ENCODE results near the gene CPLANE1. TPM values are rescaled to one million over a fixed set of nuclear protein-coding genes. Genes with fewer than 3 reads are reported as not detected.

Gene CPLANE1
- total RNA-seq, 1 donor from 2014 or later = 25.8 TPM

- Mint-ChIP-seq H3K4me1 (ENCODE audit: low read depth) (no peaks in the 10 kb centered on the region), H3K9me3 (ENCODE audit: low read depth) (no peaks in the 10 kb centered on the region), H3K27ac (ENCODE audit: unreplicated experiment) (no peak overlapping the region), H3K36me3 (ENCODE audit: low read depth) (peaks cover 4% of the 10 kb centered on the region), H3K4me3 (ENCODE audit: unreplicated experiment) (no peak overlapping the region), H3K27me3 (ENCODE audit: low read depth) (no peaks in the 10 kb centered on the region)
- TF ChIP-seq CTCF (IDR thresholded peaks at IDR 0.05) = no peak
- DNase-seq (ENCODE audit: low spot score) = no peak
Observed at GRCh38 chr5:37064442-37064841, 184.7 kb downstream of the CPLANE1 start.

GRCh38 chr5:37063739-37064138, 185.4 kb downstream of the CPLANE1 start:
- Mint-ChIP-seq H3K27ac (ENCODE audit: unreplicated experiment) (no peak overlapping the region), H3K36me3 (ENCODE audit: low read depth) (peaks cover 7% of the 10 kb centered on the region), H3K4me1 (ENCODE audit: low read depth) (no peaks in the 10 kb centered on the region), H3K27me3 (ENCODE audit: low read depth) (no peaks in the 10 kb centered on the region), H3K4me3 (ENCODE audit: unreplicated experiment) (no peak overlapping the region), H3K9me3 (ENCODE audit: low read depth) (no peaks in the 10 kb centered on the region)
- no peak for DNase-seq (ENCODE audit: low spot score)
- TF ChIP-seq CTCF (IDR thresholded peaks at IDR 0.05) = no peak

- Mint-ChIP-seq H3K4me1 (ENCODE audit: low read depth) (peaks cover 3% of the 10 kb centered on the region), H3K9me3 (ENCODE audit: low read depth) (no peaks in the 10 kb centered on the region), H3K27me3 (ENCODE audit: low read depth) (no peaks in the 10 kb centered on the region), H3K36me3 (ENCODE audit: low read depth) (peaks cover 15% of the 10 kb centered on the region), H3K4me3 (ENCODE audit: unreplicated experiment) (no peak overlapping the region), H3K27ac (ENCODE audit: unreplicated experiment) (no peak overlapping the region)
- TF ChIP-seq CTCF (IDR thresholded peaks at IDR 0.05) = no peak
- no peak for DNase-seq (ENCODE audit: low spot score)
Observed at GRCh38 chr5:37060030-37060429, 189.1 kb downstream of the CPLANE1 start.

GRCh38 chr5:37056762-37057161, 192.4 kb downstream of the CPLANE1 start:
- Mint-ChIP-seq H3K4me3 (ENCODE audit: unreplicated experiment) (no peak overlapping the region), H3K27ac (ENCODE audit: unreplicated experiment) (no peak overlapping the region), H3K36me3 (ENCODE audit: low read depth) (peaks cover 18% of the 10 kb centered on the region), H3K9me3 (ENCODE audit: low read depth) (no peaks in the 10 kb centered on the region), H3K27me3 (ENCODE audit: low read depth) (no peaks in the 10 kb centered on the region), H3K4me1 (ENCODE audit: low read depth) (peaks cover 3% of the 10 kb centered on the region)
- DNase-seq (ENCODE audit: low spot score) = no peak
- no peak for TF ChIP-seq CTCF (IDR thresholded peaks at IDR 0.05)

Other genes with a start within 250 kb of the CPLANE1 start
- gene NUP155, start 121.7 kb upstream of the CPLANE1 start, total RNA-seq = 19.3 to 26.1 TPM (median 19.3 TPM) in 3 replicates
- 19.0 to 35.1 TPM (median 23.6 TPM) in 3 replicates for gene WDR70, start 129.9 kb upstream of the CPLANE1 start, total RNA-seq

Data from chondrocyte (in vitro differentiated cells).